ENCODE data around the gene FHIT.
A peak's percentile ranks its signal among the peaks of the same experiment; 100 is the strongest.
"Not testable (repeated sequence)": the region's sequence is repeated elsewhere in the genome, so short reads cannot be mapped to it uniquely, and the experiment has no call there.

The FHIT gene

GRCh38 chr3:61018807-61019206 is 232.4 kb downstream of the FHIT start:
- no peak overlapping the region for H3K27ac ChIP-seq
- no peak overlapping the region for H3K4me3 ChIP-seq

GRCh38 chr3:61017028-61017427 is 234.2 kb downstream of the FHIT start:
- not testable (repeated sequence) for H3K27ac ChIP-seq, H3K4me3 ChIP-seq

- Histone ChIP-seq H3K4me3 (no peak overlapping the region), H3K27ac (no peak overlapping the region)
Measured at GRCh38 chr3:61015859-61016258, 235.4 kb downstream of the FHIT start.

GRCh38 chr3:61015408-61015807 is 235.8 kb downstream of the FHIT start:
- Histone ChIP-seq H3K27ac (no peak overlapping the region), H3K4me3 (no peak overlapping the region)

- peak overlapping the region in 2 of 21 experiments; percentile 2 to 51 for H3K27ac ChIP-seq
- H3K4me3 ChIP-seq = no peak overlapping the region
Measured at GRCh38 chr3:61008998-61009380, 242.3 kb downstream of the FHIT start.

GRCh38 chr3:61008153-61008997 is 242.9 kb downstream of the FHIT start:
- Histone ChIP-seq H3K27ac (peak overlapping the region in 2 of 21 experiments; percentile 2 to 51), H3K4me3 (no peak overlapping the region)

GRCh38 chr3:61005591-61005990 is 245.7 kb downstream of the FHIT start:
- H3K27ac ChIP-seq = no peak overlapping the region
- H3K4me3 ChIP-seq = no peak overlapping the region

GRCh38 chr3:60998858-60999257 is 252.4 kb downstream of the FHIT start:
- no peak overlapping the region for H3K4me3 ChIP-seq

GRCh38 chr3:60992395-60992794 is 258.9 kb downstream of the FHIT start:
- no peak overlapping the region for H3K27ac ChIP-seq

More at GRCh38 chr3:60998858-60999257, 252.4 kb downstream of the FHIT start:
- no peak overlapping the region for H3K27ac ChIP-seq

GRCh38 chr3:60990442-60990730 is 260.9 kb downstream of the FHIT start:
- Histone ChIP-seq H3K27ac (no peak overlapping the region), H3K4me3 (no peak overlapping the region)

More at GRCh38 chr3:60992395-60992794, 258.9 kb downstream of the FHIT start:
- H3K4me3 ChIP-seq = no peak overlapping the region

- H3K27ac ChIP-seq = no peak overlapping the region
- no peak overlapping the region for H3K4me3 ChIP-seq
Measured at GRCh38 chr3:60989626-60990441, 261.4 kb downstream of the FHIT start.

GRCh38 chr3:60987191-60987590 is 264.1 kb downstream of the FHIT start:
- H3K27ac ChIP-seq, H3K4me3 ChIP-seq: not testable (repeated sequence)

GRCh38 chr3:60986552-60986951 is 264.7 kb downstream of the FHIT start:
- Histone ChIP-seq H3K4me3 (no peak overlapping the region), H3K27ac (no peak overlapping the region)

- H3K27ac ChIP-seq = no peak overlapping the region
- no peak overlapping the region for H3K4me3 ChIP-seq
Measured at GRCh38 chr3:60983906-60984305, 267.3 kb downstream of the FHIT start.

- Histone ChIP-seq H3K4me3 (no peak overlapping the region), H3K27ac (no peak overlapping the region)
Measured at GRCh38 chr3:60980342-60980692, 270.9 kb downstream of the FHIT start.

GRCh38 chr3:60979461-60980341 is 271.6 kb downstream of the FHIT start:
- Histone ChIP-seq H3K27ac (no peak overlapping the region), H3K4me3 (no peak overlapping the region)

GRCh38 chr3:60973321-60973720 is 277.9 kb downstream of the FHIT start:
- H3K27ac ChIP-seq = no peak overlapping the region
- no peak overlapping the region for H3K4me3 ChIP-seq

- no peak overlapping the region for H3K4me3 ChIP-seq
- no peak overlapping the region for H3K27ac ChIP-seq
Measured at GRCh38 chr3:60972599-60972998, 278.7 kb downstream of the FHIT start.

- H3K4me3 ChIP-seq = no peak overlapping the region
- H3K27ac ChIP-seq = no peak overlapping the region
Measured at GRCh38 chr3:60970850-60971249, 280.4 kb downstream of the FHIT start.

GRCh38 chr3:60967141-60967540 is 284.1 kb downstream of the FHIT start:
- Histone ChIP-seq H3K4me3 (no peak overlapping the region), H3K27ac (no peak overlapping the region)
